ENCODE results near the gene TBC1D2.

The TBC1D2 gene

DNA sequence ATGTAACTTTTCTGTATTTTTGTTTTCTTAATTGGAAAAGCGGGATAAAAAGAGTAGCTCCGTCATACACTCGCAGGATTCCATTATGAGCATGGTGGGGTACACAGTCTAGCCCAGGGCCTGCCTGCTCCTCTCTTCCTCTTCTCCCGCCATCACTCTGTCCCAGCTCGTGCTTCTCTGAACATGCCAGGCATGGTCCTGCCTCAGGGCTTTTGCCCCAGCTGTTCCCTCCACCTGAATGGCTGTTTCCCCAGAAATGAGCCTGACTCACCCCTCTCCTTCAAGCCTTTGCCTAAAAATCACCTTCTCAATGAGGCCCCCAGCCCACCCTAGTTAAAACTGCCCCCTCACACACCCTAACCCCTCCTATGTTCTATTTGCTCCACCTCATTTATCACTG lies 67.5 kb downstream of the TBC1D2 start:
- DNase-seq (ENCODE audit: low spot score in 2 of 2) (no peak), ATAC-seq (replicated peaks; ENCODE audit: extremely low read depth, poor library complexity, severe bottlenecking) (no peak)
- Mint-ChIP-seq H3K27me3 (no peaks in the 10 kb centered on the region), H3K4me3 (no peak overlapping the region), H3K4me1 (peaks cover 49% of the 10 kb centered on the region), H3K9me3 (no peaks in the 10 kb centered on the region), H3K36me3 (ENCODE audit: insufficient read depth) (peaks cover 6% of the 10 kb centered on the region), H3K27ac (ENCODE audit: low read depth) (no peak overlapping the region)

GRCh38 chr9:98186236-98186635 lies 69.2 kb downstream of the TBC1D2 start:
- Mint-ChIP-seq H3K27ac (ENCODE audit: low read depth) (no peak overlapping the region), H3K4me1 (peaks cover 54% of the 10 kb centered on the region)

DNA sequence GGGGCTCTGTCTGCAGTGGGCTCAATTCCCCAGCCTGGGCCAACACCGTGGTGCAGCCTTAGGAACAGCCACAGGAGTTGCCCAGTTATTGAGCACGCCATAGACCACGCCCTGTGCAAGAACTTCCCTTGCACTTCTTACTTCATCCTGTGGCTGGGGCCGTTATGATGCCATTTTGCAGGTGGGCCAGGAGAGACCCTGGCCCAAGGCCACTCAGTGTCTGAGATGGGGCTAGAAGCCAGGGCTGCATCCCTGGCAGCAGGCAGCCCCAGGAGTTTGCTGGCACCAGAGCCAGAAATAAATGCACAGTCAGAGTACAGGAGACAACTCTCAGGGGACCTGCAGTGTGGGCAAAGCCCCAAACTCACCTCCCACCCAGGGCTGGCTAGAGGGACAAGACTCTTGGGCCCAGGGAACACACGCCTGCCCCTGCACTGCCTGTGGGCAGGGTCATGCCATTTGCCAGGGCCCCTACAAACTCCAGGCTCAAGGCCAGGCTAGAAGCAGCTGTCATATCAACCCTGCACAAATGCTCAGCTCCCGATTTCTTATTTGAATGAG lies 69.8 kb downstream of the TBC1D2 start:
- Mint-ChIP-seq H3K27ac (ENCODE audit: low read depth) (peak overlapping the region; percentile 74), H3K4me1 (peaks cover 54% of the 10 kb centered on the region), H3K27me3 (no peaks in the 10 kb centered on the region), H3K4me3 (no peak overlapping the region), H3K36me3 (ENCODE audit: insufficient read depth) (peaks cover 6% of the 10 kb centered on the region), H3K9me3 (no peaks in the 10 kb centered on the region)
- ATAC-seq (replicated peaks; ENCODE audit: extremely low read depth, poor library complexity, severe bottlenecking): no peak
- no peak for DNase-seq (ENCODE audit: low spot score in 2 of 2)

More at GRCh38 chr9:98186236-98186635, 69.2 kb downstream of the TBC1D2 start:
- no peak overlapping the region for H3K4me3 Mint-ChIP-seq
- ATAC-seq (replicated peaks; ENCODE audit: extremely low read depth, poor library complexity, severe bottlenecking): no peak
- peaks cover 6% of the 10 kb centered on the region for H3K36me3 Mint-ChIP-seq (ENCODE audit: insufficient read depth)
- H3K9me3 Mint-ChIP-seq: no peaks in the 10 kb centered on the region
- DNase-seq (ENCODE audit: low spot score in 2 of 2): no peak
- H3K27me3 Mint-ChIP-seq: no peaks in the 10 kb centered on the region

GRCh38 chr9:98185021-98185567 lies 70.4 kb downstream of the TBC1D2 start:
- Mint-ChIP-seq H3K4me1 (peaks cover 59% of the 10 kb centered on the region), H3K27me3 (no peaks in the 10 kb centered on the region), H3K9me3 (no peaks in the 10 kb centered on the region), H3K36me3 (ENCODE audit: insufficient read depth) (peaks cover 6% of the 10 kb centered on the region), H3K4me3 (no peak overlapping the region), H3K27ac (ENCODE audit: low read depth) (peak overlapping the region; percentile 74)
- DNase-seq (ENCODE audit: low spot score in 2 of 2): no peak
- ATAC-seq (replicated peaks; ENCODE audit: extremely low read depth, poor library complexity, severe bottlenecking): no peak

- Mint-ChIP-seq H3K9me3 (no peaks in the 10 kb centered on the region), H3K36me3 (ENCODE audit: insufficient read depth) (peaks cover 4% of the 10 kb centered on the region), H3K27me3 (no peaks in the 10 kb centered on the region), H3K4me1 (peaks cover 63% of the 10 kb centered on the region), H3K27ac (ENCODE audit: low read depth) (peak overlapping the region; percentile 74), H3K4me3 (no peak overlapping the region)
- DNase-seq (ENCODE audit: low spot score in 2 of 2) (no peak), ATAC-seq (replicated peaks; ENCODE audit: extremely low read depth, poor library complexity, severe bottlenecking) (no peak)
These were observed 71.1 kb downstream of the TBC1D2 start for GRCh38 chr9:98184326-98184725.

GRCh38 chr9:98182889-98183599 lies 72.4 kb downstream of the TBC1D2 start:
- no peaks in the 10 kb centered on the region for H3K9me3 Mint-ChIP-seq
- H3K4me1 Mint-ChIP-seq: peaks cover 59% of the 10 kb centered on the region
- H3K4me3 Mint-ChIP-seq: no peak overlapping the region
- H3K27ac Mint-ChIP-seq (ENCODE audit: low read depth): no peak overlapping the region
- H3K27me3 Mint-ChIP-seq: no peaks in the 10 kb centered on the region
- ATAC-seq (replicated peaks; ENCODE audit: extremely low read depth, poor library complexity, severe bottlenecking): no peak
- no peak for DNase-seq (ENCODE audit: low spot score in 2 of 2)
- peaks cover 4% of the 10 kb centered on the region for H3K36me3 Mint-ChIP-seq (ENCODE audit: insufficient read depth)

DNA sequence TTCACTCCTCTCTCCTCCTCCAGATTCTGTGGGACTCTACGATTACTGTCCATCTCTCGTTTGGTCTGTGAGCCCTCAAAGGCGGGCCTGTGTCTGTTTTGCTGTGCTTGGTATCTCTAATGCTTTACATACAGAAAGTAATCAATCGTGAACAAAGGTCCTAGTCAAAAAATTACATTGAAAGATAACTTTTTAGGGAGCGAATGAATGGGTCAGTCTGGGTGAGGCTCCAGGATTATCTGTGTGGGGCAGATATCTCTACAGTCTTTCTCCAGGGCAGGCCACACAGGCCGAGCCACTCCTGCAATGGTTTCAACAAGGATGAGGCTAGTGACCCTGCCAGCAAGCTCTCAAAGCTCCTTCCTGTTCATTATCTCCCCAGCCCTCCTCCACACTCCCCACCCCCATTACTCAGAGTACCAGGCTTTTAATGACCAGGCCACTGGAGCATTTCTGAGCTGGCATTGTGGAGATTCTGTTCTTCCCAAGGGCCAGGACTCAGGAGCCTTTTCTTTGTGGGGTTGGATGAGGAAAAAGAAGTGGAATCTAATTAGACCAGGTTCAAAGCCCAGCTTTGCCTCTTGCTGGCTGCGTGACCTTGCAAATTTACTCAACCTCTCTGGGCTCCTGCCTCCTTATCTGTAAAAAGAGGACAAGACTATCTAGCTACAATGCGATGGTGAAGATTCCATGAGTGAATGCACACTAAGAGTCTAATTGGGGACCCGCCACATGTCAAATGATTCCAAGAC lies 73.2 kb downstream of the TBC1D2 start:
- no peak overlapping the region for H3K4me3 Mint-ChIP-seq
- H3K27ac Mint-ChIP-seq (ENCODE audit: low read depth): peak overlapping the region; percentile 10

DNA sequence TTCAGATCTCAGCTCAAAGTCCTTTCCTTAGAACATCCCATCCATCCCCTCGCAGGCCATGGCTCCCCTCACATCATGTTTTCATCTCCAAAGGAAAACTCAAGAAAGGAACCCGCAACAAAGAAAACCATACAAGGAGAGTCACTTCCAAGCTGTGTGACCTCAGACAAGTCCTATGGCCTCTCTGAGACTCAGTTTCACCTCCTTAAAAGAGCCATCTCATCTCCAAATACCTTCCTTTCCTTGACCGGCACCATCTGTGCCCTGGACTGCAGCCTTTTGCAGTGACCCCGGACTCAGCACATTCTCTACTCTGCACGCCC lies 73.7 kb downstream of the TBC1D2 start:
- Mint-ChIP-seq H3K36me3 (ENCODE audit: insufficient read depth) (peaks cover 4% of the 10 kb centered on the region), H3K4me3 (no peak overlapping the region), H3K27me3 (no peaks in the 10 kb centered on the region), H3K9me3 (no peaks in the 10 kb centered on the region), H3K4me1 (peaks cover 55% of the 10 kb centered on the region), H3K27ac (ENCODE audit: low read depth) (peak overlapping the region; percentile 10)
- DNase-seq (ENCODE audit: low spot score in 2 of 2): no peak
- no peak for ATAC-seq (replicated peaks; ENCODE audit: extremely low read depth, poor library complexity, severe bottlenecking)

More for the DNA sequence above, 73.2 kb downstream of the TBC1D2 start:
- no peaks in the 10 kb centered on the region for H3K27me3 Mint-ChIP-seq
- ATAC-seq (replicated peaks; ENCODE audit: extremely low read depth, poor library complexity, severe bottlenecking) (no peak), DNase-seq (ENCODE audit: low spot score in 2 of 2) (no peak)
- peaks cover 54% of the 10 kb centered on the region for H3K4me1 Mint-ChIP-seq
- peaks cover 4% of the 10 kb centered on the region for H3K36me3 Mint-ChIP-seq (ENCODE audit: insufficient read depth)
- H3K9me3 Mint-ChIP-seq: no peaks in the 10 kb centered on the region

- peaks cover 4% of the 10 kb centered on the region for H3K36me3 Mint-ChIP-seq (ENCODE audit: insufficient read depth)
- H3K4me1 Mint-ChIP-seq: peaks cover 56% of the 10 kb centered on the region
- ATAC-seq (replicated peaks; ENCODE audit: extremely low read depth, poor library complexity, severe bottlenecking) (no peak), DNase-seq (ENCODE audit: low spot score in 2 of 2) (no peak)
- H3K27ac Mint-ChIP-seq (ENCODE audit: low read depth): peak overlapping the region; percentile 51
- H3K9me3 Mint-ChIP-seq: no peaks in the 10 kb centered on the region
- no peak overlapping the region for H3K4me3 Mint-ChIP-seq
- no peaks in the 10 kb centered on the region for H3K27me3 Mint-ChIP-seq
These were observed 74.5 kb downstream of the TBC1D2 start for GRCh38 chr9:98180996-98181395.

- Mint-ChIP-seq H3K9me3 (no peaks in the 10 kb centered on the region), H3K27ac (ENCODE audit: low read depth) (no peak overlapping the region), H3K36me3 (ENCODE audit: insufficient read depth) (peaks cover 1% of the 10 kb centered on the region), H3K4me1 (peaks cover 46% of the 10 kb centered on the region), H3K27me3 (no peaks in the 10 kb centered on the region), H3K4me3 (no peak overlapping the region)
- no peak for DNase-seq (ENCODE audit: low spot score in 2 of 2)
- ATAC-seq (replicated peaks; ENCODE audit: extremely low read depth, poor library complexity, severe bottlenecking): no peak
These were observed 76.3 kb downstream of the TBC1D2 start for GRCh38 chr9:98178874-98179850.

GRCh38 chr9:98176391-98177259 lies 78.8 kb downstream of the TBC1D2 start:
- Mint-ChIP-seq H3K4me3 (no peak overlapping the region), H3K27ac (ENCODE audit: low read depth) (no peak overlapping the region), H3K36me3 (ENCODE audit: insufficient read depth) (peaks cover under 1% of the 10 kb centered on the region), H3K27me3 (no peaks in the 10 kb centered on the region), H3K9me3 (no peaks in the 10 kb centered on the region), H3K4me1 (peaks cover 45% of the 10 kb centered on the region)
- no peak for ATAC-seq (replicated peaks; ENCODE audit: extremely low read depth, poor library complexity, severe bottlenecking)
- DNase-seq (ENCODE audit: low spot score in 2 of 2): no peak

Data from central memory CD8-positive, alpha-beta T cell (primary cell).